Breast epithelium (tissue), 4 donors: Measurements from ENCODE around the gene SHB. TPM values are rescaled to one million over a fixed set of nuclear protein-coding genes. Genes with fewer than 3 reads are reported as not detected.

Source experiments
- DNase-seq, 2 donors: peaks; one replicate each; pipeline ENCODE4 v3.0.0-alpha.2; 2019; ENCODE audit warnings: low spot score in 2 of 2
- H3K27ac ChIP-seq, 2 donors: fragments of 200-600 bp; sonication (generic) in 1 of 2; one replicate each; pipeline ENCODE4 v1.5.1; 2016 to 2019; ENCODE audit warnings: mild to moderate bottlenecking in 1 of 2
- H3K27me3 ChIP-seq, 2 donors: fragments of 200-600 bp; sonication (generic) in 1 of 2; one replicate each; pipeline versions ENCODE4 v1.5.1 to v1.6.0; 2017 to 2019; ENCODE audit warnings: control low read depth in 1 of 2, mild to moderate bottlenecking in 1 of 2
- H3K36me3 ChIP-seq: fragments of 200-600 bp; one replicate; pipeline ENCODE4 v1.5.1; 2019
- H3K4me1 ChIP-seq, 2 donors: fragments of 200-600 bp; sonication (generic); one replicate each; pipeline ENCODE4 v1.5.1; 2016 to 2019; ENCODE audit warnings: control low read depth in 1 of 2
- H3K4me3 ChIP-seq, 3 donors: fragments of 200-600 bp; sonication (generic); 1 replicate in 2 of 3; 2 replicates in 1 of 3; pipeline ENCODE4 v1.5.1; 2016 to 2019; ENCODE audit warnings: mild to moderate bottlenecking in 3 of 3, moderate library complexity in 2 of 3
- H3K9me3 ChIP-seq, 2 donors: fragments of 200-600 bp; sonication (generic) in 1 of 2; one replicate each; pipeline ENCODE4 v1.5.1; 2016 to 2019; ENCODE audit warnings: control low read depth in 1 of 2
- POLR2A ChIP-seq: fragments of 450-650 bp; IDR thresholded peaks from one replicate; pipeline ENCODE4 v1.6.1; 2016; ENCODE audit warnings: antibody characterized with exemption, mild to moderate bottlenecking, moderate library complexity
- POLR2AphosphoS5 ChIP-seq, 3 donors: sonication (generic); formaldehyde crosslinking; IDR thresholded peaks; one replicate each; pipeline ENCODE4 v1.6.1; 2017; ENCODE audit warnings: antibody characterized with exemption in 3 of 3
- intact Hi-C: fragments of 100-400 bp; cut with DNase I; formaldehyde crosslinking; loops from one replicate; pipeline ENCODE4 v1.15.1; 2023; ENCODE audit warnings: low total_unique reads
- total RNA-seq, 3 donors: library from RNA; depleted of rRNA; stranded (reverse); fragments of >200 nt; gene quantifications; one replicate each; pipeline ENCODE4 v1.1.0, GENCODE V29; 2016
- TF ChIP-seq, protein P1 (sequence below), 3 donors: fragments of 450-650 bp; IDR thresholded peaks; one replicate each; pipeline ENCODE4 v1.5.1; 2016 to 2017; ENCODE audit warnings: antibody characterized with exemption in 3 of 3, mild to moderate bottlenecking in 3 of 3, moderate library complexity in 3 of 3

SHB gene
- total RNA-seq, 3 donors from 2014 or later = 3.8 to 18.7 (median 17.9) TPM

DNA sequence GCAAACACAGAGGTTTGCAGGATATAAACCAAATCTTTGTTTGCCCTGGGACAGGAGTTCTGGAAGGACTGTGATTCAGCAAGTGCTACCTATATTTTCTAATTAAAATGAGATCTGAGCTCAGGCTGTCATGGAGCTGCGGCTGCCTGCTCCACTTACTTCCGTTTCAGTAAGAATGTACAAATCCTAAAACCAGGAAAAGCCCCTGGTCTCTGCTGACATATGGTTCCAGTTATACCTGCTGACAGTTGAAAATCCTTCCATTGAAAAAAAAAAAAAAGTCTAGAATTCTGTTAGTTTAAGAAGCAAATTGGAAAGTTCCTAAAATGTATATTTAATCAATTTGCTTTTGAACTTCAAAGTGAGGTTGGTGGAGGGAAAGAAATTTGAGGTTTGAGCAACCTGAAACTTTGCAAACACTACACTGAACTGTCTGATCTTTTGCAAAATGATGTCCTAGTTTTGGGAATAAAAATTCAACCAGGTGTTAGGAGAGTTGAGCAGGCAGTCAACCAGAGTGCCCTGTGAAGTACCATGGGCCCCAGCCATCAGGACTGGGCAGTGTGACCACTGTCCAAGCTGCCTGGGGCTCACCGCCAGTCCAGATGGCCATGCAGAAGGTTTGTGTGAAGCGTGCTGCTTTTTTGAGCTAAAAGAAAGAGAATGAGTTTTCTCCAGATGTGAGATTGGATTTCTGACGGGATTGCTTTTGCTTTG lies 50.6 kb downstream of the SHB start:
- H3K4me1 ChIP-seq = peaks cover 26 to 28% of the 10 kb centered on the region in 2 donors
- H3K36me3 ChIP-seq = no peaks in the 10 kb centered on the region
- peak overlapping the region; percentile 34 to 64 for H3K27ac ChIP-seq
- intact Hi-C loops = loop anchor here (10.0 kb wide), 1 partner anchor 46 kb away; the partner anchor contains the start of gene SHB
- no peaks in the 10 kb centered on the region for H3K9me3 ChIP-seq
- no peak overlapping the region for H3K4me3 ChIP-seq
- no peaks in the 10 kb centered on the region for H3K27me3 ChIP-seq
- TF ChIP-seq POLR2AphosphoS5 (IDR thresholded peaks at IDR 0.05) = no peak
- TF ChIP-seq POLR2A = no peak
- TF ChIP-seq, protein P1, sequence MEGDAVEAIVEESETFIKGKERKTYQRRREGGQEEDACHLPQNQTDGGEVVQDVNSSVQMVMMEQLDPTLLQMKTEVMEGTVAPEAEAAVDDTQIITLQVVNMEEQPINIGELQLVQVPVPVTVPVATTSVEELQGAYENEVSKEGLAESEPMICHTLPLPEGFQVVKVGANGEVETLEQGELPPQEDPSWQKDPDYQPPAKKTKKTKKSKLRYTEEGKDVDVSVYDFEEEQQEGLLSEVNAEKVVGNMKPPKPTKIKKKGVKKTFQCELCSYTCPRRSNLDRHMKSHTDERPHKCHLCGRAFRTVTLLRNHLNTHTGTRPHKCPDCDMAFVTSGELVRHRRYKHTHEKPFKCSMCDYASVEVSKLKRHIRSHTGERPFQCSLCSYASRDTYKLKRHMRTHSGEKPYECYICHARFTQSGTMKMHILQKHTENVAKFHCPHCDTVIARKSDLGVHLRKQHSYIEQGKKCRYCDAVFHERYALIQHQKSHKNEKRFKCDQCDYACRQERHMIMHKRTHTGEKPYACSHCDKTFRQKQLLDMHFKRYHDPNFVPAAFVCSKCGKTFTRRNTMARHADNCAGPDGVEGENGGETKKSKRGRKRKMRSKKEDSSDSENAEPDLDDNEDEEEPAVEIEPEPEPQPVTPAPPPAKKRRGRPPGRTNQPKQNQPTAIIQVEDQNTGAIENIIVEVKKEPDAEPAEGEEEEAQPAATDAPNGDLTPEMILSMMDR (IDR thresholded peaks at IDR 0.05) = no peak
- DNase-seq = no peak

DNA sequence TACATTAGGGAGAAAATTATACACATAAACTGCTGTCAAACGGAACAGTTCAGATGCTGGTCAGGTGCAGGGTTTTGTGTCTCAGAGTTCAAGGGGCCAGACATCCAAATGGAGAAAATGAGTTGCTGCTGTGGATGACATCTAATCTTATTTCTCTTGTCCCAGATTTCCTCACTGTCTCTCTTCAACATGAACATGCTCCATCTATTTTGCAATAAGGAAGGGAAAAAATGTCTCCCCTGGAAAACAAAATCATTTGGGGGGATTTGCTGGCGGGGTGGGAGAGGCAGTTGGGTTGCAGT lies 51.2 kb downstream of the SHB start:
- H3K27ac ChIP-seq = peak overlapping the region in 1 of 2 donors; percentile 73
- no peaks in the 10 kb centered on the region for H3K27me3 ChIP-seq
- H3K9me3 ChIP-seq = no peaks in the 10 kb centered on the region
- H3K4me1 ChIP-seq = peaks cover 21 to 22% of the 10 kb centered on the region in 2 donors
- DNase-seq = no peak
- no peaks in the 10 kb centered on the region for H3K36me3 ChIP-seq
- no peak overlapping the region for H3K4me3 ChIP-seq
- intact Hi-C loops = loop anchor here (10.0 kb wide), 1 partner anchor 47 kb away; the partner anchor contains the start of gene SHB
- TF ChIP-seq POLR2AphosphoS5 (IDR thresholded peaks at IDR 0.05) (no peak), POLR2A (no peak)
- TF ChIP-seq, protein P1 (IDR thresholded peaks at IDR 0.05) = no peak

DNA sequence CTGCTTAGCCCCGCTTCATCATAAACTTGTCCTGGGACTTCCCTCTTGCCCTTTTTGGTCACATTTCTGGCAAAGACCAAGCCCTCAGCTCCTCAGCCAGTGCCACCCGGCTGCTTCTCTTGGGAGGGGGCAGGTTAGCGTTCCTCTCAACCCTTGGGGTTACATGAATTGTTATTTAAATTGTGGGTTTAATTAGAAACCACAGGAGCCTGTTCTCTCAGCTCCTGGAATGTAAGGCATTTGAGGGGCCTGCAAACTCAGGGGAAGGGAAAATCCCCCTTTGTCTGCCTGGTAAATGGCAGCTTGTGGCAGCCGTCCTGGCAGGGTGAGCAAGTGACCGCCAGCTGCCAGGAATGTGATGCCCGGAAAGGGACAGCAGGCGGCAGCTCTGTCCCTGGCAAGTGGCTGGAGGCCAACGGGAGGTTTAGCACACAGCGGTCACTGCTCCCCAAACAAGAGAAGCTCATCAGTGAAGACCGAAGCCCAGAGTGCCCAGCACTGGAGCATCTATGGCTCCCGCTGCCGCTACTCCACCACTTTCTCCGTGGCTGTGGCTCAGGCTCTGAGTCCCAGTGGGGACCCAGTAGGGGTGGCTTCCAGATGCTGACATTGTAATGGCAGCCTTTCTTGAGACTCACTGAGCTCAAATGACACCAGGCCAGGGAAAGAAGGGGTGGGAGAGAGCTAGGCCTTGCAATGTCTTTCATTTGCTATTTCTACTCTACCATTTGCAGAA lies 51.7 kb downstream of the SHB start:
- intact Hi-C loops = loop anchor here (10.0 kb wide), 1 partner anchor 47 kb away; the partner anchor contains the start of gene SHB
- no peaks in the 10 kb centered on the region for H3K9me3 ChIP-seq
- no peaks in the 10 kb centered on the region for H3K27me3 ChIP-seq
- peaks cover 18 to 21% of the 10 kb centered on the region in 2 donors for H3K4me1 ChIP-seq
- H3K36me3 ChIP-seq = no peaks in the 10 kb centered on the region
- H3K4me3 ChIP-seq = no peak overlapping the region
- peak; percentile 83 to 84 for DNase-seq
- TF ChIP-seq POLR2AphosphoS5 (IDR thresholded peaks at IDR 0.05) (peak; percentile 21 to 68 (median 46)), POLR2A (no peak)
- TF ChIP-seq, protein P1 (IDR thresholded peaks at IDR 0.05) = peak; percentile 11 to 77 (median 60)
- peak overlapping the region; percentile 59 to 73 for H3K27ac ChIP-seq

DNA sequence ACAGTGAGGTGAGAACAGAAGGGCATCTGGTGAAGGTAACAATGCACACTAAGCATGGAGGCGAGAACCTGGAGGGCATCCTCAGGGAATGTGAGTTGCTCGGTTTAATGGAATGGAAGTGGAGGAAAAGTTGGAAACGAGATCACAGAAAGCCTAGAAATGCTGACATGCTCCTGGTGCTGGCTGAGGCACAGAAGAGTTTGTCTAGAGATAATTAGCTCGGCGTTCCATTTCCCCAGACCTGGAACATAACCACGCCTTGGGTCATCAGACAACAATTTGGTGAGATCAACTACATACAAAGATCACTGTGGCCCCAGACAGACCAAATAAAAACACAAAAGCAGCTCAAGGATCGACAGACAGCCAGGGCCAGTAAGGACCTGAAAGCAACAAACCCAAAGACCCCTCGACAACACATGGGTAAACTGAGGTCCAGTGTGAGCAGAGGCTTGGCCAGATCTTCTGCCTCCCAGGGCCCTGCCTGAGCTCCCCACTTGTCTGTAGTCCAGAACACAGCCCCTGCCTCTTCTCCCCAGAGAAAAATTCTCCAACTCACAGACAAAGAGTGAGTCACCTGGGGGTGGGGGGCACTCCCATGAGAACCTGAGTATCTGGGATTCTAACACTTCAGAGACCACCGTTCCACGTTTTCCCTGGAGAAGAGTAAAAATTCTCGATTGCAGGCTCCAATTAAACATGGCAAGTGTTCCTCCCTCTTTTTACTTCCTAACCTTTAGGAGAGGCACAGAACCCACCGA lies 52.5 kb downstream of the SHB start:
- Histone ChIP-seq H3K36me3 (no peaks in the 10 kb centered on the region), H3K27me3 (no peaks in the 10 kb centered on the region), H3K27ac (peak overlapping the region; percentile 59 to 73), H3K9me3 (no peaks in the 10 kb centered on the region), H3K4me1 (peaks cover 18 to 21% of the 10 kb centered on the region in 2 donors), H3K4me3 (peak overlapping the region in 1 of 3 donors; percentile 26)
- peak in 1 of 2 donors; percentile 79 for DNase-seq
- TF ChIP-seq POLR2AphosphoS5 (IDR thresholded peaks at IDR 0.05) (no peak), POLR2A (no peak)
- TF ChIP-seq, protein P1 (IDR thresholded peaks at IDR 0.05) = no peak
- intact Hi-C loops = loop anchor here (10.0 kb wide), 1 partner anchor 48 kb away; the partner anchor contains the start of gene SHB
